HCT116 (cell line): Measurements from ENCODE around the gene CSNK2A1. TPM values are rescaled to one million over a fixed set of nuclear protein-coding genes. Genes with fewer than 3 reads are reported as not detected.

Experiments
- ATAC-seq: fragments of 200-7000 bp; cut with Tn5 transposase; 2 replicates; pipeline ENCODE4 v1.9.1; 2020; ENCODE audit warnings: mild to moderate bottlenecking, moderate library complexity
- BruUV-seq: library from RNA; stranded (reverse); fragments of 400-500 nt; replicated peaks from 2 replicates; lab custom pipeline; 2021; lab: Mats Ljungman, UMichigan
- CTCF ChIA-PET: fragments of 300-600 bp; sonication (Branson Sonifier 250); formaldehyde crosslinking; loops from one replicate; lab custom pipeline; 2021; ENCODE audit warnings: antibody characterized with exemption; lab: Charles Lee
- POLR2A ChIA-PET: fragments of 300-600, 350-600 bp; sonication (Branson Sonifier 250); formaldehyde crosslinking; loops from one replicate; lab custom pipeline; 2021; ENCODE audit warnings: antibody characterized with exemption; lab: Charles Lee
- RAD21 ChIA-PET, 2 experiments: fragments of 300-600 bp; sonication (Branson Sonifier 250); formaldehyde crosslinking; loops; one replicate each; lab custom pipeline; 2023; ENCODE audit warnings: low total read pairs in 2 of 2; ENCODE audit not compliant: uncharacterized antibody in 2 of 2, unreplicated experiment in 2 of 2, low non-redundant PET in 1 of 2; lab: Charles Lee
- DNase-seq: peaks from one replicate; pipeline ENCODE4 v3.0.0-alpha.2; 2010; ENCODE audit warnings: low read depth, low spot score
- H2AFZ ChIP-seq: fragments of 200-600 bp; shearing (Covaris generic), sonication (generic); 2 replicates; pipeline ENCODE4 v1.6.1; 2017; ENCODE audit warnings: low read depth, mixed run types, mixed read lengths, antibody characterized with exemption, low read length; ENCODE audit not compliant: poor library complexity, severe bottlenecking
- H3K27ac ChIP-seq: 2 replicates; pipeline ENCODE4 v1.5.1; 2012; ENCODE audit warnings: low read depth, low read length
- H3K27me3 ChIP-seq: fragments of 200-600 bp; sonication (generic); 2 replicates; pipeline ENCODE4 v1.6.1; 2016; ENCODE audit warnings: mixed run types, low read length, mixed read lengths; ENCODE audit not compliant: insufficient read depth
- H3K36me3 ChIP-seq, 2 experiments: fragments of 200-500 bp in 1 of 2; fragments of 200-600 bp in 1 of 2; sonication (Bioruptor generic) in 1 of 2; sonication (generic) in 1 of 2; 2 replicates each; pipeline versions ENCODE4 v1.5.1 to v1.6.1; 2014 to 2016; ENCODE audit warnings: low read length in 2 of 2, inconsistent platforms in 1 of 2, mixed read lengths in 1 of 2, mixed run types in 1 of 2; ENCODE audit not compliant: insufficient read depth in 2 of 2, control insufficient read depth in 1 of 2
- H3K4me1 ChIP-seq, 2 experiments: fragments of 200-600 bp in 1 of 2; sonication (generic) in 1 of 2; 2 replicates each; pipeline versions ENCODE4 v1.5.1 to v1.6.1; 2012 to 2017; ENCODE audit warnings: low read length in 2 of 2, inconsistent platforms in 1 of 2, mild to moderate bottlenecking in 1 of 2, mixed read lengths in 1 of 2, mixed run types in 1 of 2, moderate library complexity in 1 of 2; ENCODE audit not compliant: insufficient read depth in 2 of 2, control insufficient read depth in 1 of 2
- H3K4me2 ChIP-seq: fragments of 200-600 bp; sonication (generic); 2 replicates; pipeline ENCODE4 v1.6.1; 2017; ENCODE audit warnings: mixed run types, low read length, mixed read lengths
- H3K4me3 ChIP-seq, 2 experiments: fragments of 200-600 bp in 1 of 2; sonication (generic) in 1 of 2; replicated peaks in 1 of 2; 2 replicates each; pipeline ENCODE4 v1.5.1; 2011 to 2016; ENCODE audit warnings: low read length in 2 of 2, control low read depth in 1 of 2, low read depth in 1 of 2, mild to moderate bottlenecking in 1 of 2, mixed read lengths in 1 of 2, mixed run types in 1 of 2
- H3K79me2 ChIP-seq: fragments of 200-600 bp; sonication (generic); 2 replicates; pipeline ENCODE4 v1.6.1; 2017; ENCODE audit warnings: mild to moderate bottlenecking, mixed run types, low read length, moderate library complexity, mixed read lengths; ENCODE audit not compliant: insufficient read depth
- H3K9ac ChIP-seq: fragments of 200-600 bp; sonication (generic); 2 replicates; pipeline ENCODE4 v1.6.1; 2016; ENCODE audit warnings: low read length, mixed read lengths
- H3K9me2 ChIP-seq: fragments of 200-600 bp; sonication (generic), shearing (Covaris generic); 2 replicates; pipeline ENCODE4 v1.6.1; 2017; ENCODE audit warnings: mixed run types, mild to moderate bottlenecking, moderate library complexity; ENCODE audit not compliant: insufficient read depth
- H3K9me3 ChIP-seq, 2 experiments: fragments of 200-500 bp in 1 of 2; fragments of 200-600 bp in 1 of 2; sonication (Bioruptor generic) in 1 of 2; sonication (generic) in 1 of 2; 2 replicates each; pipeline ENCODE4 v1.6.1; 2014 to 2017; ENCODE audit warnings: low read length in 2 of 2, mixed read lengths in 2 of 2, inconsistent platforms in 1 of 2, low read depth in 1 of 2, mild to moderate bottlenecking in 1 of 2, mixed run types in 1 of 2, moderate library complexity in 1 of 2; ENCODE audit not compliant: control insufficient read depth in 1 of 2, insufficient read depth in 1 of 2
- H4K20me1 ChIP-seq: fragments of 200-600 bp; sonication (generic), shearing (Covaris generic); 2 replicates; pipeline ENCODE4 v1.6.1; 2017; ENCODE audit warnings: mixed run types, mild to moderate bottlenecking, moderate library complexity; ENCODE audit not compliant: insufficient read depth
- CBX3 ChIP-seq: IDR thresholded peaks from 2 replicates; pipeline ENCODE4 v1.6.1; 2012; ENCODE audit warnings: low read depth
- CEBPB ChIP-seq: IDR thresholded peaks from 2 replicates; pipeline ENCODE4 v1.6.1; 2012; ENCODE audit warnings: low read depth
- EGR1 ChIP-seq: IDR thresholded peaks from 2 replicates; pipeline ENCODE4 v1.6.1; 2012; ENCODE audit warnings: low read depth
- EZH2 ChIP-seq: fragments of 200-600 bp; sonication (generic); IDR thresholded peaks from 2 replicates; pipeline ENCODE4 v1.6.1; 2017; ENCODE audit warnings: antibody characterized with exemption, mixed run types
- EZH2phosphoT487 ChIP-seq: fragments of 200-600 bp; IDR thresholded peaks from 2 replicates; pipeline ENCODE4 v1.6.1; 2018; ENCODE audit warnings: antibody characterized with exemption, borderline replicate concordance
- FOSL1 ChIP-seq: IDR thresholded peaks from 2 replicates; pipeline ENCODE4 v1.6.1; 2012; ENCODE audit warnings: low read depth
- JUND ChIP-seq: IDR thresholded peaks from 2 replicates; pipeline ENCODE4 v1.6.1; 2012
- POLR2A ChIP-seq: IDR thresholded peaks from 2 replicates; pipeline ENCODE4 v1.7.0; 2011; ENCODE audit warnings: borderline replicate concordance; ENCODE audit not compliant: insufficient read depth, insufficient read length; ENCODE audit errors: extremely low read depth
- POLR2AphosphoS5 ChIP-seq: IDR thresholded peaks from 2 replicates; pipeline ENCODE4 v1.6.1; 2011; ENCODE audit warnings: mild to moderate bottlenecking, low read depth, low read length, moderate library complexity
- RAD21 ChIP-seq: IDR thresholded peaks from 2 replicates; pipeline ENCODE4 v1.6.1; 2012; ENCODE audit warnings: low read depth, mild to moderate bottlenecking
- SIN3A ChIP-seq: IDR thresholded peaks from 2 replicates; pipeline ENCODE4 v1.6.1; 2012; ENCODE audit warnings: low read depth
- SP1 ChIP-seq: IDR thresholded peaks from 2 replicates; pipeline ENCODE4 v1.6.1; 2012; ENCODE audit warnings: low read depth
- TCF7L2 ChIP-seq: IDR thresholded peaks from 2 replicates; pipeline ENCODE4 v1.7.0; 2011; ENCODE audit warnings: borderline replicate concordance, inconsistent platforms; ENCODE audit not compliant: insufficient read depth, insufficient read length; ENCODE audit errors: extremely low read depth
- ZNF274 ChIP-seq: fragments of 200-500 bp; sonication (Bioruptor generic); IDR thresholded peaks from 2 replicates; pipeline ENCODE4 v1.6.1; 2014; ENCODE audit warnings: mild to moderate bottlenecking, low read depth, low read length, inconsistent platforms
- intact Hi-C: fragments of 100-400 bp; cut with micrococcal nuclease; formaldehyde crosslinking; loops from 2 replicates; pipeline ENCODE4 v1.10.0; 2022
- total RNA-seq: library from RNA; stranded (reverse); gene quantifications from one replicate; pipeline ENCODE4 v1.2.1, GENCODE V29; 2021; ENCODE audit not compliant: unreplicated experiment
- TF ChIP-seq, protein P1 (sequence below): IDR thresholded peaks from 2 replicates; pipeline ENCODE4 v1.6.1; 2012
- TF ChIP-seq, protein P2 (sequence below): IDR thresholded peaks from 2 replicates; pipeline ENCODE4 v1.6.1; 2012; ENCODE audit warnings: low read depth
- TF ChIP-seq, protein P3 (sequence below), 3 experiments: fragments of 200-600 bp in 1 of 3; sonication (generic) in 1 of 3; IDR thresholded peaks in 2 of 3; conservative IDR thresholded peaks in 1 of 3; 2 replicates each; pipeline ENCODE4 v1.5.1; 2012 to 2017; ENCODE audit warnings: low read depth in 2 of 3, low read length in 2 of 3, antibody characterized with exemption in 1 of 3, borderline replicate concordance in 1 of 3, control low read depth in 1 of 3, mild to moderate bottlenecking in 1 of 3, mixed read lengths in 1 of 3, mixed run types in 1 of 3, moderate library complexity in 1 of 3; ENCODE audit not compliant: insufficient read depth in 1 of 3
- TF ChIP-seq, protein P4 (sequence below): IDR thresholded peaks from 2 replicates; pipeline ENCODE4 v1.6.1; 2012
- TF ChIP-seq, protein P5 (sequence below): IDR thresholded peaks from 2 replicates; pipeline ENCODE4 v1.6.1; 2011; ENCODE audit warnings: mild to moderate bottlenecking, low read length, moderate library complexity; ENCODE audit not compliant: insufficient replicate concordance; ENCODE audit errors: extremely low read depth

The CSNK2A1 gene
- total RNA-seq, 1 experiment from 2014 or later: 284 TPM

DNA sequence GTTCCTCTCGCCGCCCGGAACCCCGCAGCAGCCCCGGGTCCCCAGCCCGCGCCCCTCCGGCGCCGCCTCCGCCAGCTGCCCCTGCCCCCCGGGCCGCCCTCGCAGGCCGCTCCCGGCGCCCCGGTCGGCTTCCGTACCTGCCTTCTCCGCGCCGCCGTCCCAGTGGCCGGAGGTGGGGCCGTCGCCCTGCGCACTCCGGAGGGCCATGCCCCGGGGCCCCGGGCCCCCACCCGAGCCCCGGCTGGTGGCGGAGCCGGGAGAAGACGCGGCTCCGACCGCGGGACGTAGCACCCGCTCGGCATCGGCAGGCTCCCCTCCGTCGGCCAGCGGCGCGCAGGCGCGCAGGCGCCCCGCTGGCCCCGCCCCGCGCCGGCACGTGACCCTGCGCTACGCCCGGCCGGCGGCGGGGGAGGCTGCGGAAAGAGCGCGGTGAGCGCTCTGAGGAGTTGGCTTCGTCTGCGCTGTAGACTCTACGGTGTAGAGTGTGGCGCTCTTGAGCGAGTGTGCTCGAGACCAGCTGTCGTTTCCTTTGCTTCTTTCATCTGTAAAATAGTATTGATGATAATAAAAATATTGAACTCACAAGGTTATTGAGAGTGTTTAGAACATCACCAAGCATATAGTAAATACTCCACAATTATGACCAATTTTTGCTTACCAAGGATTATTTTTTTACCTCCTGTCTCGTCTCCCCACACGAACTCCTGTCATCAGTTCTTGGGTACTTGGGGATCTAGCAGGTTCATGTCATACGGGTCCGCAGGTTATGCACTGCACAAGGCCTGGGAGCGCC lies 81.2 kb downstream of the CSNK2A1 start, which contains the start of gene TBC1D20:
TBC1D20 (minus strand) TSS at position 335 of the 793 bp plus-strand sequence; CDS start at position 207, 128 bp downstream.
- H3K4me1 ChIP-seq: peaks cover 7 to 15% of the 10 kb centered on the region in 2 experiments; a peak in 3 of 4 replicates
- H3K9ac ChIP-seq: peak within 1 kb of the TSS; percentile 85
- ChIA-PET RAD21 (no interaction called here), POLR2A (no interaction called here), CTCF (no interaction called here)
- H3K36me3 ChIP-seq: 0 out of 4 replicates have a peak, but pooled peaks cover 0 to 2% of the 10 kb centered on the region in 2 experiments
- ATAC-seq (peak; percentile 98), DNase-seq (peak; percentile 60)
- peak within 1 kb of the TSS; percentile 75 for H3K4me2 ChIP-seq
- peaks cover 8% of the 10 kb centered on the region; the same call in 1 of the 2 replicates for H4K20me1 ChIP-seq
- BruUV-seq: no TSS peak
- H3K4me3 ChIP-seq: peak within 1 kb of the TSS; percentile 81 to 82
- no peaks in the 10 kb centered on the region for H3K9me3 ChIP-seq
- H3K27me3 ChIP-seq: no peaks in the 10 kb centered on the region
- intact Hi-C loops: no loop called here
- H2AFZ ChIP-seq: peak within 1 kb of the TSS; percentile 91
- H3K79me2 ChIP-seq: peaks cover 47% of the 10 kb centered on the region
- no peaks in the 10 kb centered on the region for H3K9me2 ChIP-seq
- H3K27ac ChIP-seq: peak within 1 kb of the TSS; percentile 74
- TF ChIP-seq SP1: no peak
- TF ChIP-seq POLR2A: peak; percentile 76
- no peak for TF ChIP-seq ZNF274
- TF ChIP-seq SIN3A: no peak
- TF ChIP-seq EGR1: peak; percentile 55; the same call in 1 of the 2 replicates
- TF ChIP-seq FOSL1: no peak
- no peak for TF ChIP-seq EZH2phosphoT487
- no peak for TF ChIP-seq CEBPB
- TF ChIP-seq POLR2AphosphoS5: peak; percentile 86
- TF ChIP-seq, protein P1, sequence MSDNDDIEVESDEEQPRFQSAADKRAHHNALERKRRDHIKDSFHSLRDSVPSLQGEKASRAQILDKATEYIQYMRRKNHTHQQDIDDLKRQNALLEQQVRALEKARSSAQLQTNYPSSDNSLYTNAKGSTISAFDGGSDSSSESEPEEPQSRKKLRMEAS: peak; percentile 86
- TF ChIP-seq, protein P2, sequence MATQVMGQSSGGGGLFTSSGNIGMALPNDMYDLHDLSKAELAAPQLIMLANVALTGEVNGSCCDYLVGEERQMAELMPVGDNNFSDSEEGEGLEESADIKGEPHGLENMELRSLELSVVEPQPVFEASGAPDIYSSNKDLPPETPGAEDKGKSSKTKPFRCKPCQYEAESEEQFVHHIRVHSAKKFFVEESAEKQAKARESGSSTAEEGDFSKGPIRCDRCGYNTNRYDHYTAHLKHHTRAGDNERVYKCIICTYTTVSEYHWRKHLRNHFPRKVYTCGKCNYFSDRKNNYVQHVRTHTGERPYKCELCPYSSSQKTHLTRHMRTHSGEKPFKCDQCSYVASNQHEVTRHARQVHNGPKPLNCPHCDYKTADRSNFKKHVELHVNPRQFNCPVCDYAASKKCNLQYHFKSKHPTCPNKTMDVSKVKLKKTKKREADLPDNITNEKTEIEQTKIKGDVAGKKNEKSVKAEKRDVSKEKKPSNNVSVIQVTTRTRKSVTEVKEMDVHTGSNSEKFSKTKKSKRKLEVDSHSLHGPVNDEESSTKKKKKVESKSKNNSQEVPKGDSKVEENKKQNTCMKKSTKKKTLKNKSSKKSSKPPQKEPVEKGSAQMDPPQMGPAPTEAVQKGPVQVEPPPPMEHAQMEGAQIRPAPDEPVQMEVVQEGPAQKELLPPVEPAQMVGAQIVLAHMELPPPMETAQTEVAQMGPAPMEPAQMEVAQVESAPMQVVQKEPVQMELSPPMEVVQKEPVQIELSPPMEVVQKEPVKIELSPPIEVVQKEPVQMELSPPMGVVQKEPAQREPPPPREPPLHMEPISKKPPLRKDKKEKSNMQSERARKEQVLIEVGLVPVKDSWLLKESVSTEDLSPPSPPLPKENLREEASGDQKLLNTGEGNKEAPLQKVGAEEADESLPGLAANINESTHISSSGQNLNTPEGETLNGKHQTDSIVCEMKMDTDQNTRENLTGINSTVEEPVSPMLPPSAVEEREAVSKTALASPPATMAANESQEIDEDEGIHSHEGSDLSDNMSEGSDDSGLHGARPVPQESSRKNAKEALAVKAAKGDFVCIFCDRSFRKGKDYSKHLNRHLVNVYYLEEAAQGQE: no peak
- no peak for TF ChIP-seq EZH2
- TF ChIP-seq JUND: no peak
- TF ChIP-seq, protein P3, sequence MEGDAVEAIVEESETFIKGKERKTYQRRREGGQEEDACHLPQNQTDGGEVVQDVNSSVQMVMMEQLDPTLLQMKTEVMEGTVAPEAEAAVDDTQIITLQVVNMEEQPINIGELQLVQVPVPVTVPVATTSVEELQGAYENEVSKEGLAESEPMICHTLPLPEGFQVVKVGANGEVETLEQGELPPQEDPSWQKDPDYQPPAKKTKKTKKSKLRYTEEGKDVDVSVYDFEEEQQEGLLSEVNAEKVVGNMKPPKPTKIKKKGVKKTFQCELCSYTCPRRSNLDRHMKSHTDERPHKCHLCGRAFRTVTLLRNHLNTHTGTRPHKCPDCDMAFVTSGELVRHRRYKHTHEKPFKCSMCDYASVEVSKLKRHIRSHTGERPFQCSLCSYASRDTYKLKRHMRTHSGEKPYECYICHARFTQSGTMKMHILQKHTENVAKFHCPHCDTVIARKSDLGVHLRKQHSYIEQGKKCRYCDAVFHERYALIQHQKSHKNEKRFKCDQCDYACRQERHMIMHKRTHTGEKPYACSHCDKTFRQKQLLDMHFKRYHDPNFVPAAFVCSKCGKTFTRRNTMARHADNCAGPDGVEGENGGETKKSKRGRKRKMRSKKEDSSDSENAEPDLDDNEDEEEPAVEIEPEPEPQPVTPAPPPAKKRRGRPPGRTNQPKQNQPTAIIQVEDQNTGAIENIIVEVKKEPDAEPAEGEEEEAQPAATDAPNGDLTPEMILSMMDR (IDR thresholded peaks at IDR 0.05 in 2 of 3, conservative IDR thresholded peaks at IDR 0.05 in 1 of 3; ENCODE audit: borderline replicate concordance in 1 of 3, insufficient read depth in 1 of 3, low read depth in 2 of 3, low read length in 2 of 3): no peak
- TF ChIP-seq, protein P4, sequence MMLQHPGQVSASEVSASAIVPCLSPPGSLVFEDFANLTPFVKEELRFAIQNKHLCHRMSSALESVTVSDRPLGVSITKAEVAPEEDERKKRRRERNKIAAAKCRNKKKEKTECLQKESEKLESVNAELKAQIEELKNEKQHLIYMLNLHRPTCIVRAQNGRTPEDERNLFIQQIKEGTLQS: no peak
- TF ChIP-seq CBX3: peak; percentile 27; the same call in 1 of the 2 replicates
- TF ChIP-seq RAD21: 0 out of 2 replicates have a peak, but pooled peaks have one; percentile 8
- TF ChIP-seq TCF7L2: peak; percentile 17
- TF ChIP-seq, protein P5, sequence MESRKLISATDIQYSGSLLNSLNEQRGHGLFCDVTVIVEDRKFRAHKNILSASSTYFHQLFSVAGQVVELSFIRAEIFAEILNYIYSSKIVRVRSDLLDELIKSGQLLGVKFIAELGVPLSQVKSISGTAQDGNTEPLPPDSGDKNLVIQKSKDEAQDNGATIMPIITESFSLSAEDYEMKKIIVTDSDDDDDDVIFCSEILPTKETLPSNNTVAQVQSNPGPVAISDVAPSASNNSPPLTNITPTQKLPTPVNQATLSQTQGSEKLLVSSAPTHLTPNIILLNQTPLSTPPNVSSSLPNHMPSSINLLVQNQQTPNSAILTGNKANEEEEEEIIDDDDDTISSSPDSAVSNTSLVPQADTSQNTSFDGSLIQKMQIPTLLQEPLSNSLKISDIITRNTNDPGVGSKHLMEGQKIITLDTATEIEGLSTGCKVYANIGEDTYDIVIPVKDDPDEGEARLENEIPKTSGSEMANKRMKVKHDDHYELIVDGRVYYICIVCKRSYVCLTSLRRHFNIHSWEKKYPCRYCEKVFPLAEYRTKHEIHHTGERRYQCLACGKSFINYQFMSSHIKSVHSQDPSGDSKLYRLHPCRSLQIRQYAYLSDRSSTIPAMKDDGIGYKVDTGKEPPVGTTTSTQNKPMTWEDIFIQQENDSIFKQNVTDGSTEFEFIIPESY: no peak
